Middle frontal gyrus (tissue), 1 donor: Measurements from ENCODE around the gene ECI1.
"Not testable (repeated sequence)": the region's sequence is repeated elsewhere in the genome, so short reads cannot be mapped to it uniquely, and the experiment has no call there.

Experiments
- DNase-seq: peaks from one replicate; pipeline ENCODE4 v3.0.0-alpha.2; 2015; ENCODE audit warnings: low spot score; ENCODE audit errors: extremely low spot score

Gene ECI1

DNA sequence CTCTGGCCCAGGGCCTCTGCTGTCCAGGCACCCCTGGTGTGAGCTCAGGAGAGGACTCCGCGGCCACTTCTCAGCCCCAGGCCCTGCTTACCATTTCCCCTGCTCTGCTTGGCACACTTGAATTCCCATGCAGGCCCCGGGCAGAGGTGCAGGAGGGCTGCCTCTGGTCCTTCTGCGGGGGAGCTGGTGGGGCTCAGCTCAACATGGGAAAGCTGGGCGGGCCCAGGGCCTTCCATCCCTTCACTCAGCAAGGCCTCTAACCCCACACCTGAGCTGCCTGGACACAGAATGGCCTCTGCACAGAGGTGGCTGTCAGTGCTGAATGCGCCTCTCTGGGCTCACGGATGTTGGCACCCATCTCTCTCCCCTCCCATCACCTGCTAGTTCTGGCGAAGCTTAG lies 29.1 kb upstream of the ECI1 start:
- DNase-seq = no peak

DNA sequence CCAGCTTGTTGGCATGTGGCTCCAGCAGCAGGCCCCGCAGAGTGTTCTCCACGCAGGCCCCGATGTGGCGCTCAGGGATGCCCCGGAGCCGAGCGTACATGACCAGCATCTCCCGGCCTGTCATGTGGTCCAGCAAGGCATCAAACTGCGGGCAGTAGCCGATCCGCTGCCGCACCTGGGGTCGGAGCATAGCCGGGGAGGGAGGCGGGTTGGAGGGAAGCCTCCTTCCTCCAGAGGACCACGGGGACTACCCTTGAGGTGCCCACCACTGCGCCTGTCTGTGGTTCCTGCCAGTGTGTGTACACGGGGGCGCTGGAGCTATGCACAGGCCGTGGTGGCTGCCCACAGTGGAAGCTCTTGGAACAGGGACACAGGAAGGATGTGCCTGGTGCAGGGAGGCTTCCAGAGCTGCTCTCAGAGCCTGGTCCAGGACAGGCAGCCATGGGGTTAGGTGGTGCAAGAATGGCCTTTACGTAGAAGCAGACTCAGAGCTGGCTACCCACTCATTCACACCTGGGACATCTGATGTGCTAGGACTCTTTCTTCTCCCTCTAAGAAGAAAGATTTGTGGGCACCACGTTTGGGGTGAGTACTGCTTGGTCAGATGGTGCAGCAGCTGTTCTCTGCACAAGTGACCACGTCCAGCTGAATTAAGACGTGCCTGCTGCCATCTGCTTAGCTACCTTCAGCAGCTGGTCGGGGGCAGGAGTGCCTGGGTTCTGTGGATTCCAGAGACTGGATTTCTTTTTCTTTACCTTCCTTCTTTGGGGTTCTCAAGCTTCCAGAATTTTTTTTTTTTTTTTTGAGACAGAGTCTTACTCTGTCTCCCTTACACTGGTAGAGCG lies 27.8 kb upstream of the ECI1 start:
- DNase-seq = no peak

DNA sequence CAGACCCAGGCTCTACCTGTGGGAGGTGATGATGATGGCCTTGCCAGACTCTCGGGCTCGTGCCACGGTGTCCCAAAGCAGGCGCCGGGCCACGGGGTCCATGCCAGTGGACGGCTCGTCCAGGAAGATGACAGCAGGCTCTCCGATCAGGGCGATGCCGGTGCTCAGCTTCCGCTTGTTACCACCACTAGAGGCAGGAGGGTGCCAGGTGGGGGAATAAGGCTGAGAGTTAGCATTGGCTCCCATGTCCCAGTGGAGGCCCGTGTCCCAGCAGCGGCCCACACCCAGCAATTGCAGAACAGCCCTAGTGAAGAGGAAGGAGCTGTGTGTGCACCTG lies 26.9 kb upstream of the ECI1 start:
- DNase-seq = no peak

DNA sequence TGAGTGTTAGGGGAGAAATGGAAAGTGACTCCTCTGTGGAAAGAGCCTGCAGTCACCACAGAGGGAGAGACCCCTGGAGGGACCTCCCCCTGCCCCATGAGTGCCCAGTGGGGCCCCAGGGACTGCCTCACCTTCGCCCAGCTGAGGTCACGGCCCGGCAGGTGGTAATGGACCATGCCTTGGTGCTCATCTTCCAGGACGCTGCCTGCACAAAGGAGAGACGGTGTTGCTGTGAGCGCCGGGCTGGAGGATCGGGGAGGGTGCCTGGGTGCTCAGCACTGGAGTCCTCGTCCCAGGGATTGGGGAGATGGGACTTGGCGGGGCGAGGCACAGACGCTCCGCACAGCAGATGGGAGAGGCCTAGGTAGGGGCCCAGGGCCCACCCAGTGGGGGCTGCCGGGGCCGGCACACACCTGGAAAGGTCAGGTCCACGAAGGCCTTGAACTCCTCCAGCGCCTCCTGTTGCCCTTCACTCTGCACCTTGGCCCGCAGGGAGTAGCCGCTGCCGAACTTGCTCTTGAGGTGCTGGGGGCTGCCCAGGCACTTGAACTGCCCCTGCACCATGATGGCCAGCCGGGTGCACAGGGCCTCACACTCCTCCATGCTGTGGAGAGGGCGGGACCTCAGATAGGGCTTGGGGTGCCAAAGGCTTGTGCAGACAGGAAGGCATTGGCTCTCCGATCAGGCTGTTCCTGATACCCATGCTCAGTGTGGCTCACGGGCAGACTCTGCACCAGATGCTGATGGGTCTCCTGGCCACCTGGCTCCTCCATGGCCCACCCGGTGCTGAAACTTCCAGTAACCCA lies 26.3 kb upstream of the ECI1 start:
- no peak for DNase-seq

DNA sequence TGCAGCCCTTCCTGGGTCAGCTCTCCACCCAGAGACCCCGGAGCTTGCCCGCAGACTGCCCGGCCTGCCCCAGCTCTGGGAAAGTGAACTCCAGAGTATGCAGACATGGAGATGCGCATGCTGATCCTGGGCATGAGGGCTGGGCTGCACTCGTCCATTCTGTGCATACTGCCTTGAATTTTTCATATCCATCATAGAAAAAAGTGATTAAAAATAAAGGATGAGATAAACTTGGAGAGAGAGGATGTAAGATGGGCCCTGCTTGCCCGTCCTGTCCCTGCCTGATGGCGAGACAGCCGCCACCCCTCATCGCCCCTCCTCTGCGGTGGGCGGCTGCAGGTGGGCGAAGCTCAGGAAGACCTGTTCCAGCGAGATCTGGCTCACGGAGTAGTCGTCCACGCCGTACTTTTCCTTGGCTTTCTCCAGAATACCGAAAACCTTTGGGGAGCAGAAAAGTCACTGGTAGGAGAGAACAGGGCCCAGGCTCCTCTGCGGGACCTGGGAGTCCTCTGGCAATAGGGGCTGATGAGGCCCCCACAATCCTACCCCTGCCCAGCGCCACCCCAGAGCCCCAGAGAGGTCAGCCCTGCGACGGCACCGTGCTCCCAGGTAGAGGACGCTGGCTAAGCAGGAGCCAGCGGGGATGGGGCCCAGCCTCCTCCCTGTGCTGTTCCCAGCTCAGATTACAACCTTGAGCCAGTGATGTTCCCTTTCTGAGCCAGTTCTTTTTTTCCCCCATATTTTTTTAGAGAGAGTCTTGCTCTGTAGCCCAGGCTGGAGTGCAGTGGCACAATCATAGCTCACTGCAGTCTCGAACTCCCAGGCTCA lies 25.2 kb upstream of the ECI1 start:
- DNase-seq = no peak

DNA sequence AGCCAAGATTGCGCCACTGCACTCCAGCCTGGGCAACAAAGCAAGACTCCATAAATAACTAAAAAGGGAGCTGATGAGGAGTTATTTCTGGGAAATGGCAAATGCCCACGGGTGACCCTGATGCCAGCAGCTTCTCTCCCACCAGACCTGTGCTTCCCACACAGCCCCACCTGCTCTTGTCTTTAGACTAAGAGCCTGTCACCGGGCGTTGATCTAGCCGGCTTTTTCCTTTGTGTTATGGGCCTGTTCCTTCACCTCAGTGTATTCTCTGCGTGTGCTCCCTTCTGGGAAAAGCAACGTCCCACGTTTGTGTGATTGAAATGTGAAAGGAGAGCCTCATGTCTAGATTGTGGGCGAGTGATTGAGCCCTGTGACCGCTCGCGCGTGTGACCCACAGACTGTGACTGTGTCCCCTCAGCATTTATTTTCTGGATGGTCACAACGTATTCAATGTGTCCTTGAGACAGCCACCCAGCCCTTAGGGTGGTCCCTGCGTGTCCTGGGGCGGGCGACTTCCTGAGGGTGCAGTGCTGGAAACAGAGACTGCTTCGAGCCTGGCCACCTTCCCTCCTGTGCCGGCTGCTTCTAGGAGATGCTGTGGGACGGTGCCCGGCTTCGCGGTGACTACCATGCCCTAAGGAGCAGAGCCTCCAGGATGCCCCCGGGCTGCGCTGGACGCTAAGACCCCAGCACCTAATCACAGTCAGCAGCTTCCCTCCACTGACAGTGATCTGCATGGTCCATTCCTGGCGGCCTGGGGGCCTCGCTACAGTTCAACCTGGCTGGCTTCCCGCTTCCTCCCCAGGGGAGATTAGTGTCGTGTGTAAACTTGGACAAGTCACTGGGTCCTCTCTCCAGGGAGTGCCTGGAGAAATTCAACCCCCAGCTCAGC lies 24.3 kb upstream of the ECI1 start:
- no peak for DNase-seq

DNA sequence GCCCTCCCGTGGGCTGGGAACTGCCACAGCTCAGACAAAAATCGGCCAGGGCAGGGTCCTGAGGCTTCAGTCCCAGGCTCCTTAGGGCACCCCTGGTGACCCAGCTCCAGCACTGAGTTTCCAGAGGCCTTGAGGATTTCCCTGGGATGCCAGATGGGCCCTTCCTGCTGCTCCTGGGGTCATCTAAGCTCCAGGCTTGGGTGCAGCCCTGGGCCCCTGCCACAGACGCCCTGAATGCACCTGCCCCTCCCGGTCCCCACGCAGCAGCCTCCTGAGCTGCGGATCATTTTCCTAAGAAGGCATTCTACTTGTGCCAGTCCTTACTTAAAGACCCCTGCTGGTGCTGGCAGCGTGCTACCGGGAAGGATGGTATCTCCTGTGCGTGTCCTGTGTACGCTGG lies 22.5 kb upstream of the ECI1 start:
- DNase-seq = no peak

DNA sequence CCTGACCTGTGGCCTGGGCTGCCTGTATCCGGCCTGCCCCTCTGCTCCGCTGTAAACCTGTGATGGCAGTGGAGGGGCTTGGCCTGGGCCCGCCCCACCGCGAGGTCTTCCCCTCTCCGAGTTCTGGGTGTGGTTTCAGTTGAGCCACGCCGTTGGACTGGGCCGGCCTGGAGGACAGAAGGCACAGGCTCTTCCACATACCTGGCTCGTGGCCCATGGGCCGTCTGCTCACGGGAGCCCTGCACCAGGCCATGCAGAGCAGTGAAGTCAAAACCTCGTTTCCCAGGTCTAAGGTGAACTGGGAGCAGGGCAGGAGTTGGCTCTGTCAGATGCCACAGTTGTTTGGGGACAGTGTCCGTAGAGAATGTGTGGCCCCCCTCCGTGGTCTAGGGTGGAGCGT lies 22.1 kb upstream of the ECI1 start:
- no peak for DNase-seq

DNA sequence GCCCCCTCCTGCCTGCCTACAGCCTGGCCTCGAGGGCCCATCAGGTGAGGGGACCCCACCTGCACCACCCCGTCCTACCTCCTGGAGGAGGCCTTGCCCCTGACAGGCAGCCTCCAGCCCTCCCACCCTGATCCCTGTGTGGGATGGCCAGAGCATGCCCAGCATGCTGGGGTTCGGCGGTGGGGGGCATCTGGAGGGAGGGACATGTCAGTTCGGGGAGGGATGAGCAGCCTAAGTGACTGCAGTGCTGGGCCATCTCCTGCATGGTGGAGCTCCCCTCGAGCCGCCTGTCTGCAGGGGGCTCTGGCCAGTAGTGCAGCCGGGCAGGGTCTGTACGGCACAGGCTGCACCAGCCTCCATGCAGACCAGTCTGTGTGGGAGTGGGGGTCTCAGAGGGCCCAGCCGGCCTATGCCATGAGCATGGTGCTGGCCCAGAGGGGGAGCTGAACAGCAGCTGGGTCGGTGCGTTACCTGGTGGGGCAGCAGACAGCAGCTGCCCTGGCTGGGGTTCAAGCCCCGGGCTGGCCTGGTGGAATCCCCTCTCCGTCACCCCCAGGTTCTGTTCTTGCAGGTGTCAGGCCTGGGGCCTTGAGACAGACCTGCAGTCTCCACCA lies 20.6 kb upstream of the ECI1 start:
- DNase-seq = no peak

DNA sequence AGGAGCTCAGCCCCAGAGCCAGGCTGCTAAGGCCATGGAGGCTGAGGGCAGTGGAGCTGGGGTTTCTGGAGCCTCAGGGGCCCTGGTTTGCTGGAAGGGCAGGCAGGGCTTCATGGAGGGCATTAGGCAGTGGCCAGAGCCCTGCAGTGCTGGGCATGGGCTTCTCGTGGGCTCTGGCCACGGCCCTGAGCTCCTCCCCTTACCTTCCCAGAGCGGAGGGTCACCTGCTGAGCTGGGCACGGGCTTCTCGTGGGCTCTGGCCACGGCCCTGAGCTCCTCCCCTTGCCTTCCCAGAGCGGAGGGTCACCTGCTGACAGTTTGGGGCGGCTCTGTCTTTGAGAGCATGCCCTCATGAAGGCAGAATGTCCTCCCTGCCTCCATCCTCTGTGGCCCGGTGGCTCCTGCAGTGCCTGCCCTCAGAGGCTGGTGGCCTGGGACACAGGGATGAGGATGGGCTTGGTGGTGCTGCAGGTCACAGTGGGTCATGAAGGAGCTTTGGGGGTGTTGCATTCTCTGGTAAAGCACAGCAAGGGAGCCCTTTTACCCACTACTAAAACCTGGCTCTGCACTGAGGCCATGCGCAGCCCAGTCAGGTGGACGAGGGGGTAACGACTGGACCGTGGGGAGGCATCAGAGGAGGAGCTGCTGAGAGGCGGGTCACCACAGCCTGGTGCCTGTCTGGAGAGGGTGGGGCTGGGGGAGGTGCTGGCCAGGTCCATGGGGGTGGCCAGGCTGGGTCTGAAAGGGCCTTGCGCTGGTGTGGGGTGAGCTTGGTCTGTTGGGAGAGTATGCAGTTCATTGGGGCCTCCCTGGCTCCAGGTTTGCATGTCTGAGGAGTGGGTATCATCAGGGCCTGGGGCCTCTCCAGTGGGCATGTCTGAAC lies 19.4 kb upstream of the ECI1 start:
- DNase-seq = no peak

DNA sequence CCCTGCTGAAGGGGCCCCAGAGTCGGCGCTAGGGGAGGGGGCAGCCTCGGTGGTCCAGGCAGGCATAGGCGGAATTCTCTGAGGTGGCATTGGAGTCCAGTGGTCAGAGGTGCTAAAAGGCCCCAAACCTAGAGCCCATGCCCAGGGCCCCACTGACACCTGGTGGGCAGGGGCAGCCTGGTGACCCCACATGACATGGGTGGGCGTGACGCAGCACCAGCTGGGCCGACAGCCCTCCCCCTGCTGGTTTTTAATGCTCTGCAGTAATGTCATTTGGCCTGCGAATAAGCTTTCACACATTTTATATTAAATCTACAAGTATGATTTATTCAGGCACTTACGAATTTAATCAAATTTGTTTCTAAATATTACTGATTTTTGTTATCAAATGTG lies 18.7 kb upstream of the ECI1 start:
- DNase-seq = no peak

DNA sequence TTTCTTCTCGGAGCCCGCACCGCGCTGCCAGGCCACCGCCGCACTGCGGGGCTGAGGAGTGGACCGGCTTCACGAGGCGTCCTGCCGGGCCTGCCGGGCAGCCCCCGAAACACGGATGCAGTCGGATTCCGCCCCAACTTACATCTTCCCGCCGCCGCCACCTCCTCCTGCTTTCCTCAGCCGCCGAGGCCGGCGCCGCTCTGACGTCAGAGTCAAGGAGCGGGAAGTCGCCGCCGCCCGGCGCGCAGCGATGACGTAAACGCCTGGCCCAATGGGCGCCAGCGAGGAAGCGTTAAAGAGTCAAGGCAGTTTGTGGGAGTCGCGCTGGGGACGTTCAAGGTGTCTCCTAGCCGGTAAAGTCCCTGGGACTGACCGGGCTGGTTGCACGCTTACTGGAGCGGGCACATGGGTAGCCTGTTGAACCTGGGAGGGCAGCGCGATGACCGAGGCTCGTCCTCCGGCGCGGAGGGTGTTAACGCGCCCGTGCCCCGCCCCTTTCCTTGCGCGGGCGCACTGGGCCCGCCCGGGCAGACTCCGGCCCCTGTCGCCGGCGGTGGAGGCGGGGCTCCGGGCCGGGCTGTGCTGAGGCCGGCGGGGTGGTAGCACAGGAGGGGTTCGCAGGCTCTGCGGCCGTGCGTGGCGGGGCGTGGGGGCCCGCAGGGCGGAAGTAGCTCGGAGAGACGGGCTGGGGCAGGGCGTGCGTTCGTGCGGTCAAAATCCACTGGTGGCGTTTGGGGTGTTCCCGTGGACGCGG lies 16.7 kb upstream of the ECI1 start, which contains the start of gene RNPS1:
TSS of gene RNPS1 (minus strand) at position 214 of the 754 bp plus-strand sequence. CDS start 3,483 bp downstream, outside the sequence.
- DNase-seq = peak; percentile 94

DNA sequence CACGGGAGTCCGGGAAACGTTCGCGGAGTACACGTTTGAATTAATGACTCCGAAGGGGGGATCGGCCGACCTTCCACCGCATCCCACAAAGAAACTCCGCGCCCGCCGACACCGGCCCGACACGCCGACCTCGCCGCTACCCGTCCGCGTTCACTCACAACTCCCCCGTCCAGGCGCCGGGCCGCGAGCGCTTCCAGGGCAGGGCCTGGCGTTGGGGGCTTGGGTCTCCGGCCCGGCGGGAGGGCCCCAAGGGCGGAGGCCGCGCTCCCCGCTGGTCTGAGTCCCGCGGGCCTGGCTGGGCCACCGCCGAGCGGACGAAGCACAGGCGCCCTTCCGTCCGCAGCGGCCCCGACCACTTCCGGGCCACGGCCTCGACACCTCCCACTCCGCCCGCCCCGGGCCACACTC lies 16.1 kb upstream of the ECI1 start:
- not testable (repeated sequence) for DNase-seq

DNA sequence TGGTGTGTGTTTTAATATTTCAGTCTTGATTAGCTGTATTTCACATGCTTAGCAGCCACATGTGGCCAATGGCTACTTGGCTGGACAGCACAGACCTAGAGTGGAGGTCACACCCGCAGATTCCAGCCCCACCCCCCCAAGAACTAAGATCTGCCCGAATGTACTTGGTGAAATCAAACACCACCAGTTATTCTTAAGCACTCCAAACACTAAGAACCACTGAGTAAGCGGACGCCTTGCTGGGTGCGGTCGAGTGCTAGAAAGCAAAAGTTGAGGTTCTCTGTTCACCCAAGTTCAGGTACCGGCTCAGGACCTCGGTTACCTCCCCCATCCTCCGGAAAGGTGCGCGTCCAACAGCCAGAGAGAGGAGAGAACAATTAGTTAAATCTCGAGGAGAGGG lies 15.5 kb upstream of the ECI1 start:
- not testable (repeated sequence) for DNase-seq

DNA sequence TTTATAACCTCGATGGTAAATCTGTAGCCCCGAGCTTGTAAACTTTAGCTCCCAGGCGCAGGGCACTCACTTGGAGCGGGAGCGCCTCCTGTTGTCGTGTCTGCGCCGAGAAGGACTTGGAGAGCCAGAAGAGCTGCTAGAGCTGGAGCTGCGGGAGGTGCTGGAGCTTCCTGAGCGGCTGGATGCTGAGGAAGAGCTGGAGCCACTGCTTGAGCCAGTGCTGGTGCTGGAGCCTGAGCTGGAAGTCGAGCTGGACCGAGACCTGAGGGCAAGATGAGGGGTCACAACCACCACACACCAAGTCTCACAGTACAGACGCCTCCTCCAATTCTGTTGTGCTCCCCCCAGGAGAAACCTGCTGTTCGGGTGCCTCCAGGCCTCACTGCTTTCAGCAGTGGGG lies 11.6 kb upstream of the ECI1 start:
- DNase-seq = not testable (repeated sequence)

DNA sequence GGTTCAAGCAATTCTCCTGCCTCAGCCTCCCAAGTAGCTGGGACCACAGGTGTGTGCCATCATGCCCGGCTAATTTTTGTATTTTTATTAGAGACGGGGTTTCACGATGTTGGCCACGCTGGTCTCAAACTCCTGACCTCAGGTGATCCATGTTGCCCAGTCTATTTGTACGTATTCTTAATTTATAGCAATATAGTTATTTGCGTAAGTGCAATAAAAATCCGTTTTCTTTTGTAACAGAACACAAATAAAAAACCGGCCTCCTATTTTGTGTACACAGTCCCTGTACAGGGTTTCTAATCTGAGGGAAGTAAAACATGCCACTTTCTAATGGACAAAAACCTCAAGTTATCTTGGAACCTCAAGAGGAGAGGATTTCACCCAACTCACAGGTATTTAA lies 8.9 kb upstream of the ECI1 start:
- DNase-seq = no peak

DNA sequence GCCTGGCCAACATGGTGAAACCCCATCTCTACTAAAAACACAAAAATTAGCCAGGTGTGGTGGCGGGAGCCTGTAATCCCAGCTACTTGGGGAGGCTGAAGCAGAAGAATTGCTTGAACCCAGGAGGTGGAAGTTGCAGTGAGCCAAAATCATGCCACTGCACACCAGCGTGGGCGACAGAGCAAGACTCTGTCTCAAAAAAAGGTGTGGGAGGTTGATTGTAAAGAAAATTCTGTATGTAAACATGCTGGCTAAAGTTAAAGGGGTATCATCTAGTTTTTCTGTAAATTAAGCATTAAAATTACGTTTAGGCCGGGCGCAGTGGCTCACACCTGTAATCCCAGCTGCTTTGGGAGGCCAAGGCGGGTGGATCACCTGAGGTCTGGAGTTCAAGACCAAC lies 7.1 kb upstream of the ECI1 start:
- DNase-seq = not testable (repeated sequence)

DNA sequence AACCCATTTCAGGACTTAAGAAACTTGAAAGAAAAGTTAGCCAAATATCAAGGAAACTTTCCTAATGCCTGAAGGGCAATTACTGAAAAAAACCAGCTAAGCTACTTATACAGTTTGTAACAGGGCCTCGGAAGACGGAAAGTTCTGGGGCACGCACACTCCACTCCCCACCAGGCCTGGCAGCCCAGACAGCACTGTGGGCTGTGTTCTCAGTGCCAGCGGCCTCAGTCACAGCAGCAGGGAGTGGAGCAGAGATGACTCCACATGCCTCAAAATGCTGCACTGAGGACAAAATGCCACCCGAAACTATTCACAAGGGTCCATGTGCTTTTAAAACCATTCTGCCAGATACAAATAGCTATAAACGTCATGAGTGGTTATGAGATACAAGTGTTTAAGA lies 6.3 kb upstream of the ECI1 start:
- DNase-seq = no peak
